GM19463 (cell line): Measurements from ENCODE around the gene SRRM4.

Experiments used
- ATAC-seq: cut with Tn5 transposase; IDR thresholded peaks from one replicate; pipeline ENCODE4 v1.9.1; 2021; ENCODE audit warnings: mild to moderate bottlenecking, moderate library complexity; ENCODE audit not compliant: unreplicated experiment

Gene SRRM4

GRCh38 chr12:119114294-119114693 lies 133.0 kb downstream of the SRRM4 start:
- ATAC-seq, result no peak

DNA sequence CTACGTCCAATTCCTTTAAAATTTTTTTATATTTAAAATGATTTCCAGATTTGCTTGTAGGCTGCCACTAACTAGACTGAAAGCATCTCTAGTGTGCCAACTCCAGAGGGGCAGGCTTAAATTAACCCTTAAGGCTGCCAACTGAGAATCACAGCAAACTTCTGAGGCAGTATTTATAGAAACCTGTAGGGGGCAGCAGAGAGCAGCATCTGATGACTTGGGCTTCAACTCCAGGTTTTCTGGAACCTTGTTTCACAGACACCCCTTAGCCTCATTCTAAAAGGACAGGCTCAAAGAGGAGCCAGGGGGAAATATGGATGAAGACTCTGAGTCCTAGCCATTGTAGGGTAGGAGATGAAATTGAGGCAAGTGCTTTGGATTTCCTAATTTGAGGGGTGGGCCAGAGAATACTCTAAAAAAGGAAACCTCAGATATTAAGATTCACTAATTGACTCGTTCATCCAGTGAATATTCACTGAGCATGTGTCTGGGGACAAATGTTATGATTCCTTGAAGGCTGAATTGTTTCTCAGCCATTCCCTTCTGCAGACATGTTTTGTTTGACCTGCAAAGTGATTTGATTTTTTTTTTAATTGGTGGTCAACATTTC lies 134.1 kb downstream of the SRRM4 start:
- ATAC-seq, result no peak

GRCh38 chr12:119117936-119118335 lies 136.6 kb downstream of the SRRM4 start:
- ATAC-seq, result no peak

DNA sequence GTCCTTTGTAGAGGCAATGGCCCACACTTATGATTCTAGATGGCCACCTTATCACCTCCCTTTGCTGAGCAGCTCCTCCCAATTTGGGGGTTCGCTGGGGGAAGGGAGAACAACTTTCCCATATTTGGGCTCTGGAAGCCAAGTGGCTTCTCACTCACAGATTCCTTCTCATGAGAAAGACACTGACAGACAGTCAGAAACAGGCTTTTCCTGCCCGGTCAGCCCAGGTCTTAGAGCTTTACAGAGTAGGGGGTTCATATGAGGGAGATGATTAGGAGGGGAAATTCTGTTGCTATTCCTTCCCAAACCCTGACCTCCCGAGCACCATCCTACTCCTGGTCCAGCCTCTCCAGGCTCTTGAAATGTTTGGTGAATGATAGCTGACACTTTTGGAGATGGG lies 137.3 kb downstream of the SRRM4 start:
- no peak for ATAC-seq

GRCh38 chr12:119122047-119122446 lies 140.7 kb downstream of the SRRM4 start:
- ATAC-seq, result no peak

DNA sequence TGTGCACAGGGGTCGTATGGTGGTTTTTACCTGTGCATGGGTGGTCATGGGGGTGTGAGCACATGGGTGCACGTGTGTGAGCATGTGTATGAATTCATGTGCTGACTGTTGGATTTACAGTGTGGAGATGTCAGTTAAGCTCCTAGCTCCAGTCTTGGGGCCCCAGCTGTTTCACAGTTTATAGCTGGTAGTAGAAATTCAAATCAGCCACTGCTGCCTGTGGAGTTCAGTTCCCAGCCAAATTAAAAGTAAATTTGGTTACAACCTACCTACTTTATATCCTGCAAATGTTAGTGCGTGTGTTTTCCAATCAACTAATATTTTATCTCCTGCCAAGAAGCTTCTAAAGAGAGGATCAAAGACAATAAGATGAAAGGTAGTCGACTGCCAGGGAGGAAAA lies 141.4 kb downstream of the SRRM4 start:
- ATAC-seq, result no peak

DNA sequence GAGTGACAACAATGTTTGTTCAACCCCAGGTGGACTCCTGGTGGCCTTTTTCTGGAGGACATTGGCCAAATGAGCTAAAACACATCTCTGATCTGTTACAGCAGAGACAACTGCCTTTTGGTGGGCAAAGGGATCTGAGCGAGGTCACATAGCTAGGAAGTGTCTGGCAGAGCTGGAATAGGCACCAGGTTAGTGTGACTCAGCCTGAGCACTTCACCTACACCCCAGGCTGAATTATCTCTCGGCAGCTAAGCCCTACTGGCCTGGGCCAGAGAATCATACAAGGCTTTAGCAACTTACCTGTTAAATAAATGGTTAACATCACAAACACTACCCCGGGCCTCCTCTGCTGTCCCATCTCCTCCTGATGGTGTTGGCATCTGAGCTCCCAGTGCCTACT lies 147.2 kb downstream of the SRRM4 start:
- ATAC-seq, result no peak

DNA sequence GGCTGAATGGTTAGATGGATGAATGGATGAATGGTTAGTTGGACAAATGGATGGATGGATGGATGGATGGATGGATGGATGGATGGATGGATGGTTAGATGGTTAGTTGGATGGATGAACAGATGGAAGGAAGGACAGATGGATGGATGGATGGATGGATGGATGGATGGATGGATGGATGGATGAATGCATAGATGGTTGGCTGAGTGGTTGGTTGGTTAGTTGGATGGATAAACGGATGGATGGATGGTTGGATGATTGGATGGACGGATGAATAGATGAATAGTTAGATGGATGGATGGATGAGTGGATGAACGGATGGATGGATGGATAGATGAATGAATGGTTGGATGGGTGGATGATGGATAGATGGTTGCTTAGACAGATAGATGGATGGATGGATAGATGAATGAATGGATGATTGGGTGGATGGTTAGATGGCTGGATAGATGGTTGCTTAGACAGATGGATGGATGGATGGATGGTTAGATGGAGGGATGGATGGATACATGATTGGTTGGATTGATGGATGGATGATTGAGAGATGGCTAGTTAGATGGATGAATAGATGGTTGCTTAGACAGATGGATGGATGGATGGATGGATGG lies 148.6 kb downstream of the SRRM4 start:
- no peak for ATAC-seq

- ATAC-seq, result no peak
These were observed 149.2 kb downstream of the SRRM4 start for GRCh38 chr12:119130523-119130922.

GRCh38 chr12:119134284-119135072 lies 153.1 kb downstream of the SRRM4 start:
- no peak for ATAC-seq

GRCh38 chr12:119136811-119137410 lies 155.6 kb downstream of the SRRM4 start:
- ATAC-seq, result no peak

GRCh38 chr12:119139448-119139847 lies 158.1 kb downstream of the SRRM4 start:
- no peak for ATAC-seq

DNA sequence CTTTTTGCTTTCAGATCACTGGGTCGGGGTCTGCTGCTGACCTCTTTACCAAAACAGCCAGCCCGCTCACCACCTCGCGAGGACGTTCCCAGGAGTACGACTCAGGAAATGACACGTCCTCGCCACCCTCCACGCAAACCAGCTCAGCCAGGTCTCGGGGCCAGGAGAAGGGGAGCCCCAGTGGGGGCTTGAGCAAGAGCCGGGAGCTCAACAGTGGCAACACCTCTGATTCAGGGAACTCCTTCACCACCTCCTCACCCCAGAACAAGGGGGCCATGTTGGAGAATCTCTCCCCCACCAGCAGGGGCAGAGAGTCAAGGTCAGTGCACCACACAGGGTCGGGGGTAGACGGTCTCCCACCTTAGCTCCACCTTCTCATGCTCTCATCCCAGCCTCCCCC lies 164.0 kb downstream of the SRRM4 start:
- no peak for ATAC-seq

DNA sequence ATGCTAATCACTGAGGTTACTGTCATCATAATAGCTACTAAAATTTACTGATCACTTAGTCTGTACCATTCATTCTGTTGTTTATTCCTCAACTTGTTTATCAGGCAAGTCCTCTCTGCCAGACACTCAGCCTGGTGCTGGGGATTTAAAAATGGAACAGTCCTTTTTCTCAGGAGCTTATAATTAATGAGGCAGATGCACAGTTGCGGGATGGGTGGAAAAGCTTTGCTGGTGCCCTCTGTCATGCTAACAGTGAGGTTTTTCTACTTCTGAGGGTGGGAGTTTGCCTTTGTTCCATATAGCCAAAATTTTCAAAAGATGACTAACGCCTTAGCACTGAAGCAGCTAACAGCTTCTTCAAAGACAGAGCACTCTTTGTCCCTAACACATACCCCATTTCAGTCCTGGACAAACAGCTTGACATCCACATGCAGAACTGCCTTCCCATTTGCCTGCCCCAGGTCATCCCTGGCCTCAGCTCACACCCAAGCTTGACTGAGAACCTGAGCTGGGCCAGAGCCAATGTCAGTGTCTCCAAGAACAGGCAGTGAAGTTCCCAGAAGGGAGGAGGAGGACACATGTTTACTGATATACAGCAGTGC lies 166.6 kb downstream of the SRRM4 start:
- no peak for ATAC-seq

DNA sequence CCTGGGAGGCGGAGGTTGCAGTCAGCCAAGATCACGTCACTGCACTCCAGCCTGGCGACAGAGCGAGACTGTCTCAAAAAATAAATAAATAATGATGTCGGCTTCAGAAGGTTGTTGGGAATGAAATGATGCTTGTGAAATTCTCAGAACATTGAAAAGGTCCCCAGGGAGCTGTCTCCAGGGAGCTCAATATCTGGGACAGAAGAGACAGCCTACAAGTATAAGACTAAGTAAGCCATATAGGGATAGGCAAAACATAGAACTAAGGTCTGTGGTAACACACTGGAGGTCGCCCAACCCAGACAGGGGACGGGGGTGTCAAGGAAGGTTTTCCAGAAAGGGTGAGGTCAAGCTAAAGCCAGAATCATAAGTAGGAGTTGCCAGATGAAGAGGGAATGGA lies 167.9 kb downstream of the SRRM4 start:
- ATAC-seq, result no peak

DNA sequence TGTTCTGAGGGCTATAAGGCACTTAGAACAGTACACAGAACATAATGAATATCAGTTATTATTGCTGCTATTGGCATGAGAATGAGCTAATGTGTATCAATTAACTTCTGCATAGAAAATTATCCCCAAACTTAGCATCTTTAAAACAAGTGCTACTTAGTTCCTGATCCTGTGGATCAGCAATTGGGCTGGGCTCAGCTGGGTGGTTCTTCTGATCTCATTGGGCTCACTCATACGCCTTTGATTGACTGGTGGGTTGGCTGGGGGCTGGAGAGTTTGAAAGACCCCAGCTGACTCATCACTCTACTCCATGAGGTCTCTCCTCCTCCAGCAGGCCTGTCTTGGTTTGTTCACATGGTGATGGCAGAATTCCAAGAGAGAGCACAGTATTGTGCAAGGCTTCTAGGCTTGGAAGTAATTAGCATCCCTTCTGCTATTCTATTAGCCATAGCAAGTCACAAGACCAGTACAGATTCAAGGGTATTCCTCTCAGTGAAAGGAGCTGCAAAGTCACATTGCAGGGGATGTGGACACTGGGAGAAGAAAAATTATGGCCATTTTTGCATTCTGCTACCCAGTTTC lies 170.2 kb downstream of the SRRM4 start:
- ATAC-seq, result no peak

- no peak for ATAC-seq
These were observed 172.4 kb downstream of the SRRM4 start for GRCh38 chr12:119153477-119154434.

GRCh38 chr12:119154435-119154818 lies 173.1 kb downstream of the SRRM4 start:
- ATAC-seq, result no peak

DNA sequence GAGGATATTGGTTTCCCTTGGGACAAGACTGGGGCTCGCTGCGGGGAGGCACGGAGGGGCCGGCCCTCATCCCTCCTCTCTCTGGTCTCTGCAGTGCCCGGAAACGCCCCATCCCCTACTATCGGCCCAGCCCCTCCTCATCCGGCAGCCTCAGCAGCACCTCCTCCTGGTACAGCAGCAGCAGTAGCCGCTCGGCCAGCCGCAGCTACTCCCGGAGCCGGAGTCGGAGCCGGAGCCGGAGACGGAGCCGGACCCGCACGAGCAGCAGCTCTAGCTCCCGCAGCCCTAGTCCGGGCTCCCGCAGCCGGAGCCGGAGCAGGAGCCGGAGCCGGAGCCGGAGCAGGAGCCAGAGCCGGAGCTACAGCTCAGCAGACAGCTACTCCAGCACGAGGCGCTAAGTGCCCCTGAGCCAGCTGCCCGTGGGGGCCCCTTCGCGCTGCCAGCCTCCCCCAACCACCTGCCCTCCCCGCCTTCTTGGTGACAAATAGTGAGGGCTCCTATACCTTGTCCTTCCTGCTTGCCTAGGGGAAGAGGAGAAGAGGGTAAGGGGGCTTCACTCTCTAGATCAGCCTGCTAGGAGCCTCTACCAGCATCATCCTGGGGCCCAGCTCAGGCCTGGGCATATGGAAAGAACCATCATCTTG lies 175.2 kb downstream of the SRRM4 start:
- no peak for ATAC-seq
